ENCODE results near the gene ELOB.

DNA sequence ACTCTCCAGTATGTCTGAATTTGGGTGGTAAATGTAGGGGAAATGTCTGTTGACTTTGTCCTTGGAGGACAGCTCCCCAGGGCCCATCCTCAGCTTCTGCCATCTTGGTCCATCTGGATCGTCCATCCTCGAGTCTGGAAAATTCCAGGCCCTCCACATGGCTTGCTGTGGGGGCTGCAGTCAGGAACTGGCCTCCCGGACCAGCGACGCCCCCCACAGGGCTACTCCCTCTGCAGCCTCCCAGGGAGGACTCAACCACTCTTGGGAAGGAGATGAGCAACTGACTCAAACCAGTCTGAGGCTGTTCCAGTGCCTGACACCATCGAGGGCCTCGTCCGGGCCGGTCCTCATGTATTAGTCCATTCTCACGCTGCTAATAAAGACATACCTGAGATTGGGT lies 47.5 kb upstream of the ELOB start:
- TF ChIP-seq, protein P1, sequence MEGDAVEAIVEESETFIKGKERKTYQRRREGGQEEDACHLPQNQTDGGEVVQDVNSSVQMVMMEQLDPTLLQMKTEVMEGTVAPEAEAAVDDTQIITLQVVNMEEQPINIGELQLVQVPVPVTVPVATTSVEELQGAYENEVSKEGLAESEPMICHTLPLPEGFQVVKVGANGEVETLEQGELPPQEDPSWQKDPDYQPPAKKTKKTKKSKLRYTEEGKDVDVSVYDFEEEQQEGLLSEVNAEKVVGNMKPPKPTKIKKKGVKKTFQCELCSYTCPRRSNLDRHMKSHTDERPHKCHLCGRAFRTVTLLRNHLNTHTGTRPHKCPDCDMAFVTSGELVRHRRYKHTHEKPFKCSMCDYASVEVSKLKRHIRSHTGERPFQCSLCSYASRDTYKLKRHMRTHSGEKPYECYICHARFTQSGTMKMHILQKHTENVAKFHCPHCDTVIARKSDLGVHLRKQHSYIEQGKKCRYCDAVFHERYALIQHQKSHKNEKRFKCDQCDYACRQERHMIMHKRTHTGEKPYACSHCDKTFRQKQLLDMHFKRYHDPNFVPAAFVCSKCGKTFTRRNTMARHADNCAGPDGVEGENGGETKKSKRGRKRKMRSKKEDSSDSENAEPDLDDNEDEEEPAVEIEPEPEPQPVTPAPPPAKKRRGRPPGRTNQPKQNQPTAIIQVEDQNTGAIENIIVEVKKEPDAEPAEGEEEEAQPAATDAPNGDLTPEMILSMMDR (IDR thresholded peaks at IDR 0.05; ENCODE audit: low read length): no peak
- no peak for TF ChIP-seq EZH2 (IDR thresholded peaks at IDR 0.05; ENCODE audit: borderline replicate concordance, low read length)
